ENCODE data around the gene SLC16A10.
"Not testable (repeated sequence)": the region's sequence is repeated elsewhere in the genome, so short reads cannot be mapped to it uniquely, and the experiment has no call there.

The SLC16A10 gene

GRCh38 chr6:111254004-111254778 is 166.9 kb downstream of the SLC16A10 start:
- no peak overlapping the region for H3K27ac Mint-ChIP-seq
- no peak overlapping the region for H3K4me3 Mint-ChIP-seq
- peaks cover 10% of the 10 kb centered on the region for H3K4me1 Mint-ChIP-seq (ENCODE audit: low read depth)
- no peaks in the 10 kb centered on the region for H3K36me3 Mint-ChIP-seq (ENCODE audit: low read depth)
- peaks cover 21% of the 10 kb centered on the region for H3K27me3 Mint-ChIP-seq (ENCODE audit: low read depth)
- H3K9me3 Mint-ChIP-seq, result no peaks in the 10 kb centered on the region

GRCh38 chr6:111254779-111255166 is 167.5 kb downstream of the SLC16A10 start:
- Mint-ChIP-seq H3K4me1 (ENCODE audit: low read depth) (peaks cover 10% of the 10 kb centered on the region), H3K4me3 (no peak overlapping the region), H3K9me3 (no peaks in the 10 kb centered on the region), H3K27ac (no peak overlapping the region), H3K36me3 (ENCODE audit: low read depth) (no peaks in the 10 kb centered on the region), H3K27me3 (ENCODE audit: low read depth) (peaks cover 18% of the 10 kb centered on the region)

GRCh38 chr6:111255838-111256237 is 168.5 kb downstream of the SLC16A10 start:
- H3K4me3 Mint-ChIP-seq, result not testable (repeated sequence)
- peaks cover 18% of the 10 kb centered on the region for H3K27me3 Mint-ChIP-seq (ENCODE audit: low read depth)
- H3K4me1 Mint-ChIP-seq (ENCODE audit: low read depth), result peaks cover 18% of the 10 kb centered on the region

GRCh38 chr6:111256646-111257045 is 169.3 kb downstream of the SLC16A10 start:
- peaks cover 22% of the 10 kb centered on the region for H3K4me1 Mint-ChIP-seq (ENCODE audit: low read depth)

More at GRCh38 chr6:111255838-111256237, 168.5 kb downstream of the SLC16A10 start:
- H3K36me3 Mint-ChIP-seq (ENCODE audit: low read depth); H3K9me3 Mint-ChIP-seq; H3K27ac Mint-ChIP-seq: not testable (repeated sequence)

GRCh38 chr6:111258010-111258409 is 170.7 kb downstream of the SLC16A10 start:
- no peak overlapping the region for H3K27ac Mint-ChIP-seq
- peaks cover 23% of the 10 kb centered on the region for H3K4me1 Mint-ChIP-seq (ENCODE audit: low read depth)
- H3K9me3 Mint-ChIP-seq, result no peaks in the 10 kb centered on the region
- no peak overlapping the region for H3K4me3 Mint-ChIP-seq
- no peaks in the 10 kb centered on the region for H3K36me3 Mint-ChIP-seq (ENCODE audit: low read depth)
- peaks cover 18% of the 10 kb centered on the region for H3K27me3 Mint-ChIP-seq (ENCODE audit: low read depth)

More at GRCh38 chr6:111256646-111257045, 169.3 kb downstream of the SLC16A10 start:
- peaks cover 18% of the 10 kb centered on the region for H3K27me3 Mint-ChIP-seq (ENCODE audit: low read depth)
- H3K4me3 Mint-ChIP-seq, result no peak overlapping the region
- H3K36me3 Mint-ChIP-seq (ENCODE audit: low read depth), result no peaks in the 10 kb centered on the region
- H3K9me3 Mint-ChIP-seq, result no peaks in the 10 kb centered on the region
- no peak overlapping the region for H3K27ac Mint-ChIP-seq

- H3K9me3 Mint-ChIP-seq, result no peaks in the 10 kb centered on the region
- peaks cover 1% of the 10 kb centered on the region for H3K36me3 Mint-ChIP-seq (ENCODE audit: low read depth)
- H3K27me3 Mint-ChIP-seq (ENCODE audit: low read depth), result peaks cover 17% of the 10 kb centered on the region
- peak overlapping the region; percentile 91 for H3K27ac Mint-ChIP-seq
- peak overlapping the region; percentile 84 for H3K4me3 Mint-ChIP-seq
- peaks cover 23% of the 10 kb centered on the region for H3K4me1 Mint-ChIP-seq (ENCODE audit: low read depth)
These were observed 171.3 kb downstream of the SLC16A10 start for GRCh38 chr6:111258615-111259088.

GRCh38 chr6:111259089-111259831 is 172.0 kb downstream of the SLC16A10 start:
- peaks cover 23% of the 10 kb centered on the region for H3K4me1 Mint-ChIP-seq (ENCODE audit: low read depth)

GRCh38 chr6:111260570-111261298 is 173.4 kb downstream of the SLC16A10 start:
- H3K27me3 Mint-ChIP-seq (ENCODE audit: low read depth), result peaks cover 10% of the 10 kb centered on the region
- peaks cover 4% of the 10 kb centered on the region for H3K36me3 Mint-ChIP-seq (ENCODE audit: low read depth)
- peak overlapping the region; percentile 55 for H3K27ac Mint-ChIP-seq

More at GRCh38 chr6:111259089-111259831, 172.0 kb downstream of the SLC16A10 start:
- Mint-ChIP-seq H3K36me3 (ENCODE audit: low read depth) (peaks cover 4% of the 10 kb centered on the region), H3K27me3 (ENCODE audit: low read depth) (peaks cover 11% of the 10 kb centered on the region), H3K4me3 (peak overlapping the region; percentile 84), H3K9me3 (no peaks in the 10 kb centered on the region), H3K27ac (peak overlapping the region; percentile 91)

GRCh38 chr6:111263837-111264236 is 176.5 kb downstream of the SLC16A10 start:
- Mint-ChIP-seq H3K9me3 (no peaks in the 10 kb centered on the region), H3K27ac (no peak overlapping the region), H3K4me3 (no peak overlapping the region), H3K27me3 (ENCODE audit: low read depth) (no peaks in the 10 kb centered on the region), H3K4me1 (ENCODE audit: low read depth) (peaks cover 21% of the 10 kb centered on the region), H3K36me3 (ENCODE audit: low read depth) (peaks cover 28% of the 10 kb centered on the region)

More at GRCh38 chr6:111260570-111261298, 173.4 kb downstream of the SLC16A10 start:
- Mint-ChIP-seq H3K4me3 (peak overlapping the region; percentile 84), H3K4me1 (ENCODE audit: low read depth) (peaks cover 23% of the 10 kb centered on the region), H3K9me3 (no peaks in the 10 kb centered on the region)

- peaks cover 33% of the 10 kb centered on the region for H3K36me3 Mint-ChIP-seq (ENCODE audit: low read depth)
- no peak overlapping the region for H3K4me3 Mint-ChIP-seq
- H3K4me1 Mint-ChIP-seq (ENCODE audit: low read depth), result peaks cover 10% of the 10 kb centered on the region
- H3K9me3 Mint-ChIP-seq, result no peaks in the 10 kb centered on the region
- H3K27ac Mint-ChIP-seq, result no peak overlapping the region
- H3K27me3 Mint-ChIP-seq (ENCODE audit: low read depth), result no peaks in the 10 kb centered on the region
These were observed 178.5 kb downstream of the SLC16A10 start for GRCh38 chr6:111265842-111266241.

- peaks cover 6% of the 10 kb centered on the region for H3K4me1 Mint-ChIP-seq (ENCODE audit: low read depth)
- no peaks in the 10 kb centered on the region for H3K27me3 Mint-ChIP-seq (ENCODE audit: low read depth)
- H3K4me3 Mint-ChIP-seq, result no peak overlapping the region
- no peaks in the 10 kb centered on the region for H3K9me3 Mint-ChIP-seq
- peaks cover 33% of the 10 kb centered on the region for H3K36me3 Mint-ChIP-seq (ENCODE audit: low read depth)
- H3K27ac Mint-ChIP-seq, result no peak overlapping the region
These were observed 179.0 kb downstream of the SLC16A10 start for GRCh38 chr6:111266276-111266675.

GRCh38 chr6:111267764-111268333 is 180.5 kb downstream of the SLC16A10 start:
- Mint-ChIP-seq H3K4me1 (ENCODE audit: low read depth) (peaks cover 4% of the 10 kb centered on the region), H3K27ac (no peak overlapping the region), H3K4me3 (no peak overlapping the region), H3K27me3 (ENCODE audit: low read depth) (no peaks in the 10 kb centered on the region), H3K36me3 (ENCODE audit: low read depth) (peaks cover 37% of the 10 kb centered on the region), H3K9me3 (peaks cover 1% of the 10 kb centered on the region)

- Mint-ChIP-seq H3K27ac (no peak overlapping the region), H3K9me3 (peaks cover 15% of the 10 kb centered on the region), H3K4me1 (ENCODE audit: low read depth) (peaks cover 7% of the 10 kb centered on the region), H3K36me3 (ENCODE audit: low read depth) (peaks cover 50% of the 10 kb centered on the region), H3K27me3 (ENCODE audit: low read depth) (no peaks in the 10 kb centered on the region), H3K4me3 (no peak overlapping the region)
These were observed 182.2 kb downstream of the SLC16A10 start for GRCh38 chr6:111269401-111269970.

- no peak overlapping the region for H3K27ac Mint-ChIP-seq
- peaks cover 22% of the 10 kb centered on the region for H3K9me3 Mint-ChIP-seq
- no peak overlapping the region for H3K4me3 Mint-ChIP-seq
- H3K27me3 Mint-ChIP-seq (ENCODE audit: low read depth), result no peaks in the 10 kb centered on the region
- H3K4me1 Mint-ChIP-seq (ENCODE audit: low read depth), result peaks cover 7% of the 10 kb centered on the region
- peaks cover 56% of the 10 kb centered on the region for H3K36me3 Mint-ChIP-seq (ENCODE audit: low read depth)
These were observed 182.8 kb downstream of the SLC16A10 start for GRCh38 chr6:111270121-111270520.

Measured in T-helper 1 cell treated with Interleukin-12 subunit alpha and Interleukin-12 subunit beta and Interleukin-4 antibody, amounts not matched to agents 30 μg/mL and 1 μg/mL, for 36 hours (primary cell).